GM20000 (cell line): ENCODE measurements around the gene MAFG.

ENCODE experiments used
- DNase-seq: peaks from one replicate; pipeline ENCODE4 v3.0.0; 2012; ENCODE audit warnings: low spot score
- TF ChIP-seq, protein P1 (sequence below): IDR thresholded peaks from 2 replicates; pipeline ENCODE4 v1.5.1; 2012; ENCODE audit warnings: mild to moderate bottlenecking, control low read depth; ENCODE audit errors: extremely low read depth, missing control alignments

MAFG gene

GRCh38 chr17:81885454-81885853 lies 42.1 kb downstream of the MAFG start:
- TF ChIP-seq, protein P1, sequence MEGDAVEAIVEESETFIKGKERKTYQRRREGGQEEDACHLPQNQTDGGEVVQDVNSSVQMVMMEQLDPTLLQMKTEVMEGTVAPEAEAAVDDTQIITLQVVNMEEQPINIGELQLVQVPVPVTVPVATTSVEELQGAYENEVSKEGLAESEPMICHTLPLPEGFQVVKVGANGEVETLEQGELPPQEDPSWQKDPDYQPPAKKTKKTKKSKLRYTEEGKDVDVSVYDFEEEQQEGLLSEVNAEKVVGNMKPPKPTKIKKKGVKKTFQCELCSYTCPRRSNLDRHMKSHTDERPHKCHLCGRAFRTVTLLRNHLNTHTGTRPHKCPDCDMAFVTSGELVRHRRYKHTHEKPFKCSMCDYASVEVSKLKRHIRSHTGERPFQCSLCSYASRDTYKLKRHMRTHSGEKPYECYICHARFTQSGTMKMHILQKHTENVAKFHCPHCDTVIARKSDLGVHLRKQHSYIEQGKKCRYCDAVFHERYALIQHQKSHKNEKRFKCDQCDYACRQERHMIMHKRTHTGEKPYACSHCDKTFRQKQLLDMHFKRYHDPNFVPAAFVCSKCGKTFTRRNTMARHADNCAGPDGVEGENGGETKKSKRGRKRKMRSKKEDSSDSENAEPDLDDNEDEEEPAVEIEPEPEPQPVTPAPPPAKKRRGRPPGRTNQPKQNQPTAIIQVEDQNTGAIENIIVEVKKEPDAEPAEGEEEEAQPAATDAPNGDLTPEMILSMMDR = no peak
- DNase-seq = no peak

DNA sequence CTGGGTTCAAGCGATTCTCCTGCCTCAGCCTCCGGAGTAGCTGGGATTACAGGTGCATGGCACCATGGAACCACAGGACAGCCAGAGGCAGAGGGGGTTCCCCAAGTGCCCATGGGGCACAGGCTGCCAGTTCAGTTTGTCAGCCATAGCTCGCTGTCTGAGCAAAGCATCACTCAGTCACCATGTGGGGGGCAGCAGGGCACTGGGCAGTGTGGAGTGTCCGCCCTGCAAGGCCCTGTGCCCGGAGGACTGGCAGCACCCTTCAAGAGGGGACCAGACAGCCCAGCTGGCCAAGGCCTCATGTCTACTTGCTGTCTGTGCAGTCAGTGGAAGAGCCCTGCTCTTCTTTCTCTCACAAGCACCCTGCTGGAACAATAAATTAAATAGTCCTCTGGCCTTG lies 42.6 kb downstream of the MAFG start:
- DNase-seq = no peak
- TF ChIP-seq, protein P1 = no peak

DNA sequence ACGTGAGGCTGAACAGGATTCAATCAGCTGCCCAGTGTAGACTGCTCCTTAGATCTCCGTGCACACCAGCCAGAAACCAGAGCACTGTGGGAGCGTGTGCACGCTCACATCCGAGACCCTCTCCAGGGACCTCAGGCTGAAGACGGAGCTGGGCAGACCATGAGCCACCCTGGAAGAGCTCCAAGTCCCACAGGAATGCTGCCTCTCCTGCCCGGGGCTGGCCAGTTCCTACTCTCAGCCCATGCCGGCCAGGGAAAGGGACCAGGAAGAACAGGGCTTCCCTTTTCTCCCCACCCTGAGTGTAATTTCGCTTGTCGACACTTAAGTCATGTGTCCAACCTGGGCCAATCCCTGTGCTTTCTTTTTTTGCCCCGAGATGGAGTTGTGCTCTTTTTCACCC lies 43.0 kb downstream of the MAFG start:
- no peak for DNase-seq
- TF ChIP-seq, protein P1 = no peak

DNA sequence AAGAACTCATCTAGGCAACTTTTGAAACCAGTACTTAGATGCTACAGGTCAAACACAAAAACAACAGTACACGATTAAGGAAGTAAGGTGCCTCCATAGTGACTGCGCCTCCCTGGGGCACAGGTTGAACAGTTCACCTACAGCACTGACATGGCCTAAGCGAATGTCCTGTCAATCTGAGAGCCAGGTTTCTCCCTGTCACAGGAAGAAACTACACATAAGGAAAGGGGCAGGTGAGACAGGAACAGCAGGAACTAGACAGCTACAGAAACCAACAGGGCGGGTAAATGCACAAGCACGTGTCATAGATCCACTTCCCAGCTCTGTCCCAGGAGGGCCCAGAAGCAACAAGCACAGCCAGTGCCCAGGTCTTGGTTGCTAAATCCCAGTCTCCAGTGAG lies 48.4 kb downstream of the MAFG start:
- TF ChIP-seq, protein P1 = no peak
- no peak for DNase-seq

DNA sequence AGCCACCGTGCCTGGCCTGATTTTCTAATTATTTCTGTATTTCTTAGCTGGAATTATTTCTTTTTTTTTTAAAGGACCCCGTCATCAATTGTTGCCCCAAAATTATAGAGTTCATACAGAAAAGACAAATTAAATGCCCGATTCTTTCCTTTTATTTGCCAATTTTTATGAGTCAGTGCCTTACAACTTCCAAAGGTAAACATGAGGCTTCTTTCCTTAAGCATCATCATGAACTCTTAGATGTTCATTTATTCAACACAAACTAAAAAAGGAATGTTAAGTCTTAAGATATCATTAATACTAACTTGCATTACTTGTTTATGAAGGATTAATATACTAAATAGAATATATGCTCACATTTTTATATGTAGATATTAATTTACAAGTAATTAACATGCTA lies 49.2 kb downstream of the MAFG start:
- no peak for DNase-seq

GRCh38 chr17:81877569-81877968 lies 50.0 kb downstream of the MAFG start:
- TF ChIP-seq, protein P1 = no peak
- DNase-seq = no peak

More for the DNA sequence above, 49.2 kb downstream of the MAFG start:
- TF ChIP-seq, protein P1 = no peak

GRCh38 chr17:81871387-81872230 lies 55.9 kb downstream of the MAFG start:
- TF ChIP-seq, protein P1 = no peak
- DNase-seq = peak; percentile 100
